GM18517 (cell line): ENCODE data around the gene FAM171A2.
"Not testable (repeated sequence)": the region's sequence is repeated elsewhere in the genome, so short reads cannot be mapped to it uniquely, and the experiment has no call there.

Experiments used
- ATAC-seq: cut with Tn5 transposase; IDR thresholded peaks from one replicate; pipeline ENCODE4 v1.9.1; 2021; ENCODE audit warnings: mild to moderate bottlenecking, moderate library complexity; ENCODE audit not compliant: unreplicated experiment

FAM171A2 gene

GRCh38 chr17:44348234-44348987, 15.2 kb downstream of the FAM171A2 start:
- no peak for ATAC-seq

GRCh38 chr17:44347206-44348055, 16.2 kb downstream of the FAM171A2 start:
- ATAC-seq, result not testable (repeated sequence)

- no peak for ATAC-seq
These were observed 17.4 kb downstream of the FAM171A2 start for GRCh38 chr17:44346064-44346844.

- no peak for ATAC-seq
These were observed 18.1 kb downstream of the FAM171A2 start for GRCh38 chr17:44345454-44346026.

- ATAC-seq, result peak; percentile 55
These were observed 18.7 kb downstream of the FAM171A2 start, which contains the start of gene GRN for GRCh38 chr17:44344939-44345453. GRN (plus strand) TSS chr17:44345302; CDS start chr17:44349165, 3,863 bp downstream.

- ATAC-seq, result no peak
These were observed 20.0 kb downstream of the FAM171A2 start for GRCh38 chr17:44343510-44344209.

GRCh38 chr17:44340553-44340952, 23.1 kb downstream of the FAM171A2 start:
- ATAC-seq, result not testable (repeated sequence)

GRCh38 chr17:44338702-44339101, 25.0 kb downstream of the FAM171A2 start:
- ATAC-seq, result no peak

- ATAC-seq, result no peak
These were observed 27.7 kb downstream of the FAM171A2 start for GRCh38 chr17:44335968-44336367.

GRCh38 chr17:44335564-44335963, 28.1 kb downstream of the FAM171A2 start:
- no peak for ATAC-seq

GRCh38 chr17:44334727-44335126, 28.9 kb downstream of the FAM171A2 start:
- ATAC-seq, result no peak

GRCh38 chr17:44334315-44334714, 29.3 kb downstream of the FAM171A2 start:
- no peak for ATAC-seq

- no peak for ATAC-seq
These were observed 30.3 kb downstream of the FAM171A2 start for GRCh38 chr17:44333371-44333770.

GRCh38 chr17:44331249-44331760, 32.3 kb downstream of the FAM171A2 start:
- no peak for ATAC-seq

GRCh38 chr17:44330263-44330662, 33.4 kb downstream of the FAM171A2 start:
- ATAC-seq, result not testable (repeated sequence)

- ATAC-seq, result not testable (repeated sequence)
These were observed 34.1 kb downstream of the FAM171A2 start for GRCh38 chr17:44329516-44329915.

- no peak for ATAC-seq
These were observed 35.8 kb downstream of the FAM171A2 start for GRCh38 chr17:44327715-44328449.

- ATAC-seq, result no peak
These were observed 36.7 kb downstream of the FAM171A2 start for GRCh38 chr17:44326861-44327444.
